Keratinocyte (primary cell): ENCODE measurements around the gene CFAP53. TPM values are rescaled to one million over a fixed set of nuclear protein-coding genes. Genes with fewer than 3 reads are reported as not detected.
"Not testable (repeated sequence)": the region's sequence is repeated elsewhere in the genome, so short reads cannot be mapped to it uniquely, and the experiment has no call there.

Experiments
- DNase-seq: peaks from one replicate; pipeline ENCODE4 v3.0.0-alpha.2; 2011; ENCODE audit warnings: low read depth, missing footprints, low spot score
- FAIRE-seq: peaks from 2 replicates; lab custom pipeline; 2011; peaks lifted over from hg19 to GRCh38; lab: Jason Lieb, UNC
- H2AFZ ChIP-seq: 2 replicates; pipeline ENCODE4 v1.6.0; 2012; ENCODE audit warnings: low read length, control low read depth, inconsistent platforms; ENCODE audit not compliant: control insufficient read depth
- H3K27ac ChIP-seq: 2 replicates; pipeline ENCODE4 v1.5.1; 2011; ENCODE audit warnings: low read length; ENCODE audit not compliant: control insufficient read depth, insufficient read depth
- H3K27me3 ChIP-seq: 3 replicates; pipeline ENCODE4 v1.6.0; 2011; ENCODE audit warnings: low read length; ENCODE audit not compliant: control insufficient read depth, insufficient read depth; ENCODE audit errors: extremely low read depth
- H3K36me3 ChIP-seq, 2 experiments: 2 replicates in 1 of 2; 3 replicates in 1 of 2; pipeline ENCODE4 v1.5.1; 2011; ENCODE audit warnings: low read length in 2 of 2, mild to moderate bottlenecking in 1 of 2; ENCODE audit not compliant: control insufficient read depth in 2 of 2, insufficient read depth in 2 of 2; ENCODE audit errors: extremely low read depth in 1 of 2
- H3K4me1 ChIP-seq: 3 replicates; pipeline ENCODE4 v1.5.1; 2011; ENCODE audit warnings: low read length; ENCODE audit not compliant: control insufficient read depth, insufficient read depth; ENCODE audit errors: extremely low read depth
- H3K4me2 ChIP-seq: 3 replicates; pipeline ENCODE4 v1.6.0; 2011; ENCODE audit warnings: low read depth, low read length; ENCODE audit not compliant: control insufficient read depth, insufficient read depth; ENCODE audit errors: extremely low read depth
- H3K4me3 ChIP-seq, 3 experiments: fragments of 200-600 bp in 1 of 3; sonication (generic) in 1 of 3; 2 replicates in 2 of 3; 3 replicates in 1 of 3; pipeline ENCODE4 v1.5.1; 2011 to 2016; ENCODE audit warnings: low read length in 3 of 3, mild to moderate bottlenecking in 3 of 3, control low read depth in 2 of 3, inconsistent platforms in 1 of 3, low read depth in 1 of 3, mixed read lengths in 1 of 3, mixed run types in 1 of 3, moderate library complexity in 1 of 3; ENCODE audit not compliant: control insufficient read depth in 2 of 3, insufficient read depth in 2 of 3; ENCODE audit errors: extremely low read depth in 1 of 3
- H3K79me2 ChIP-seq: 2 replicates; pipeline ENCODE4 v1.6.0; 2012; ENCODE audit warnings: low read length; ENCODE audit not compliant: control insufficient read depth, insufficient read depth
- H3K9ac ChIP-seq: 3 replicates; pipeline ENCODE4 v1.6.0; 2011; ENCODE audit warnings: low read length; ENCODE audit not compliant: control insufficient read depth, insufficient read depth; ENCODE audit errors: extremely low read depth
- H3K9me1 ChIP-seq: 3 replicates; pipeline ENCODE4 v1.6.0; 2011; ENCODE audit warnings: low read length; ENCODE audit not compliant: control insufficient read depth, insufficient read depth; ENCODE audit errors: extremely low read depth
- H3K9me3 ChIP-seq: 2 replicates; pipeline ENCODE4 v1.5.1; 2012; ENCODE audit warnings: low read depth, low read length; ENCODE audit not compliant: control insufficient read depth
- H4K20me1 ChIP-seq: 3 replicates; pipeline ENCODE4 v1.6.0; 2011; ENCODE audit warnings: low read length; ENCODE audit not compliant: control insufficient read depth, insufficient read depth; ENCODE audit errors: extremely low read depth
- EZH2 ChIP-seq: IDR thresholded peaks from one replicate; pipeline ENCODE4 v1.6.1; 2012; ENCODE audit warnings: inconsistent platforms, mild to moderate bottlenecking, low read length, moderate library complexity
- dilution Hi-C: fragments of 300-500 bp; cut with MboI; formaldehyde crosslinking; loops from one replicate; pipeline ENCODE4 v1.7.0; 2020; ENCODE audit warnings: low sequenced_read_pairs; ENCODE audit not compliant: extremely low pct_ligation_motif_present
- polyA plus RNA-seq, 5 experiments: library from polyadenylated mRNA; depleted of rRNA in 3 of 5; stranded (reverse) in 3 of 5; stranded (forward) in 1 of 5; unstranded in 1 of 5; fragments of >200 nt; gene quantifications; 1 replicate in 1 of 5; 2 replicates in 3 of 5; 3 replicates in 1 of 5; pipeline versions ENCODE4 v1.2.1 to v1.2.3, GENCODE V29; 2011 to 2012; ENCODE audit warnings: missing spikeins in 2 of 5, low read depth in 1 of 5, low replicate concordance in 1 of 5
- TF ChIP-seq, protein P1 (sequence below), 3 experiments: IDR thresholded peaks in 1 of 3; conservative IDR thresholded peaks in 1 of 3; optimal IDR thresholded peaks in 1 of 3; 2 replicates in 2 of 3; 3 replicates in 1 of 3; pipeline versions ENCODE3 to v1.5.1; 2011; ENCODE audit warnings: low read length in 3 of 3, mild to moderate bottlenecking in 3 of 3, moderate library complexity in 2 of 3, control low read depth in 1 of 3, inconsistent platforms in 1 of 3; ENCODE audit not compliant: insufficient read depth in 2 of 3; ENCODE audit errors: extremely low read depth in 1 of 3

Gene CFAP53
- polyA plus RNA-seq, 1 donor (not counting 4 experiments of a cell fraction or from before 2014, with no cell fraction given) = 0.59 TPM

DNA sequence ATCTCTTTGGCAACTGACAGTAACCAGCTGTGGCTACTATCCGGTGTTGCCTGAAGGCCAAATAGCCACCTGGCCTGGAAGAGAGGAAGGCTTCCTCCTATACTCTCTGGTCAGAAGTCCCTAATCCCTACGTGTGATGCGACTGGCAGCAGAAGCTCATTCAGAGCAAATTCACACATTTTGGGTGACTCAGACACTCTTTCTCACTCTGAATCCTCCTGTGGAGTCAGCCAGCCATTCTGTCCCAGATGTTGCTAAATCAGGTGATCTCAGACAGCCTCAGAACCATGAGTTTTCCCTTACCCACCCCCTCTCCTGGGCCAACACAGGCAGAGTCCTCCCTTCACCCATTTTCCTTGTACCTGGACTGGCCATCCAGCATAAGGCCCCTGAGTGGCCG is 34.7 kb downstream of the CFAP53 start:
- peaks cover 3% of the 10 kb centered on the region for H3K4me1 ChIP-seq
- DNase-seq = peak; percentile 11
- H3K9ac ChIP-seq = no peak overlapping the region
- no peaks in the 10 kb centered on the region for H3K9me1 ChIP-seq
- no peak overlapping the region for H3K4me3 ChIP-seq
- FAIRE-seq = peak; percentile 23
- H3K79me2 ChIP-seq = no peaks in the 10 kb centered on the region
- no peaks in the 10 kb centered on the region for H3K36me3 ChIP-seq
- no peaks in the 10 kb centered on the region for H4K20me1 ChIP-seq
- no peak for TF ChIP-seq EZH2
- TF ChIP-seq, protein P1, sequence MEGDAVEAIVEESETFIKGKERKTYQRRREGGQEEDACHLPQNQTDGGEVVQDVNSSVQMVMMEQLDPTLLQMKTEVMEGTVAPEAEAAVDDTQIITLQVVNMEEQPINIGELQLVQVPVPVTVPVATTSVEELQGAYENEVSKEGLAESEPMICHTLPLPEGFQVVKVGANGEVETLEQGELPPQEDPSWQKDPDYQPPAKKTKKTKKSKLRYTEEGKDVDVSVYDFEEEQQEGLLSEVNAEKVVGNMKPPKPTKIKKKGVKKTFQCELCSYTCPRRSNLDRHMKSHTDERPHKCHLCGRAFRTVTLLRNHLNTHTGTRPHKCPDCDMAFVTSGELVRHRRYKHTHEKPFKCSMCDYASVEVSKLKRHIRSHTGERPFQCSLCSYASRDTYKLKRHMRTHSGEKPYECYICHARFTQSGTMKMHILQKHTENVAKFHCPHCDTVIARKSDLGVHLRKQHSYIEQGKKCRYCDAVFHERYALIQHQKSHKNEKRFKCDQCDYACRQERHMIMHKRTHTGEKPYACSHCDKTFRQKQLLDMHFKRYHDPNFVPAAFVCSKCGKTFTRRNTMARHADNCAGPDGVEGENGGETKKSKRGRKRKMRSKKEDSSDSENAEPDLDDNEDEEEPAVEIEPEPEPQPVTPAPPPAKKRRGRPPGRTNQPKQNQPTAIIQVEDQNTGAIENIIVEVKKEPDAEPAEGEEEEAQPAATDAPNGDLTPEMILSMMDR (optimal IDR thresholded peaks at IDR 0.05 in 1 of 3, IDR thresholded peaks at IDR 0.05 in 1 of 3, conservative IDR thresholded peaks at IDR 0.05 in 1 of 3; ENCODE audit: extremely low read depth in 1 of 3, insufficient read depth in 2 of 3, low read length in 3 of 3) = no peak
- dilution Hi-C loops = no loop called here
- H3K27me3 ChIP-seq = no peaks in the 10 kb centered on the region
- H2AFZ ChIP-seq = no peak overlapping the region
- no peak overlapping the region for H3K27ac ChIP-seq
- H3K9me3 ChIP-seq = no peaks in the 10 kb centered on the region
- no peak overlapping the region for H3K4me2 ChIP-seq

DNA sequence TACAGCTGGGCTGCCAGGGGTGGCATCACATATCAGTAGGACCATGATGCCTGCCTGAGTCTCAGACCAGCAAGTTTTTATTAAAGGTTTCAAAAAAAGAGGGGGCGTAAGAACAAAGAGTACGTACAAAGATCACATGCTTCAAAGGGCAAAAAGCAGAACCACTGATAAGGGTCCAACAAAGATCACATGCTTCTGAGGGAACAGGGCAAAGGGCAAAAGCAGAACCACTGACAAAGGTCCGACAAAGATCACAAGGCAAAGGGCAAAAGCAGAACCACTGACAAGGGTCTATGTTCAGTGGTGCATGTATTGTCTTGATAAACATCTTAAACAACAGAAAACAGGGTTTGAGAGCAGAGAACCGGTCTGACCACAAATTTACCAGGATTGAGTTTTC is 46.0 kb downstream of the CFAP53 start:
- H3K9me3 ChIP-seq, H3K79me2 ChIP-seq, H2AFZ ChIP-seq, dilution Hi-C loops, DNase-seq, H3K4me2 ChIP-seq, H3K27ac ChIP-seq, H3K36me3 ChIP-seq, H3K4me3 ChIP-seq, H4K20me1 ChIP-seq, H3K9ac ChIP-seq, H3K27me3 ChIP-seq, FAIRE-seq, H3K9me1 ChIP-seq, H3K4me1 ChIP-seq: not testable (repeated sequence)

DNA sequence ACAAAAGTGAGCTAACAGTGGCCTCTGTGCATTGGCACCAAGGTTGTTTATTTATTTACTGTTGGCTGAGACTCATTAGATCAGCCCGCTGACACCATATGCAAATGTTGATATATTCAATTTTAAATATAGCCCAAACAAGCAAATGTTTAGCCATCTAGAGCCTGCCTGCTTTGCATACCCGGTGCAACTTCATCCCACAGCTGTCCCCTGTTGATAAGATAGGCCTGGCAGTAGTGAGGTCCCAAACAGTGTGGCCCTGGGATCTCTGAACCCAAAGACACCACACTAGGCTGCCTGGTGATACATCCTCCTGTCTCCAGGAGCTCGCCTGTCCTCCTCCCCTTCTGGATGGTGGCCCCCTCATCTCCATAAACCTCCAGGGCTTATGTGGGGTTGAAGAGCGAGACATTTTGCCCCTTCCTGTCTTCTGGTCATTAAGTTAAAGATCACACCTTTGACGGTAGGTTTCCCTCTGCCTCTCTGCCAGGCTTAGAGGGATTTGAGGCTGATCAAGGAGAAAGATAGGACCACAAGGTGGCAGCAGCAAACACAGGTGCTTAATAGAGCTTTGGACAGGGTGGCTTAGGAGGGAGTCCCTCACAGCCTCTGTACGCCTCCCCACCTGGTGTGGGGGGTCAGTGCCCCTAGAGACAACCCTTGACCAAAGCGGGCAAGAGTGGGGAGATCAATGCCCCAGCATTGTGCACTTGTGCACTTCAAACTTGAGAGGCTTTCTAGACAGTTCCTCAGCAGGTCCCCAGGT is 47.7 kb downstream of the CFAP53 start:
- dilution Hi-C loops = no loop called here
- DNase-seq (no peak), FAIRE-seq (no peak)

More for the DNA sequence above, 47.7 kb downstream of the CFAP53 start:
- Histone ChIP-seq H3K27me3 (peaks cover under 1% of the 10 kb centered on the region), H3K9me3 (no peaks in the 10 kb centered on the region), H3K4me1 (no peaks in the 10 kb centered on the region), H3K36me3 (no peaks in the 10 kb centered on the region), H3K79me2 (no peaks in the 10 kb centered on the region), H3K4me2 (no peak overlapping the region), H3K9me1 (no peaks in the 10 kb centered on the region), H3K27ac (no peak overlapping the region), H3K4me3 (no peak overlapping the region), H4K20me1 (no peaks in the 10 kb centered on the region), H2AFZ (no peak overlapping the region), H3K9ac (no peak overlapping the region)
- TF ChIP-seq EZH2 = no peak
- TF ChIP-seq, protein P1 (optimal IDR thresholded peaks at IDR 0.05 in 1 of 3, IDR thresholded peaks at IDR 0.05 in 1 of 3, conservative IDR thresholded peaks at IDR 0.05 in 1 of 3; ENCODE audit: extremely low read depth in 1 of 3, insufficient read depth in 2 of 3, low read length in 3 of 3) = peak; percentile 56 to 67 (median 58)
